ENCODE data around the gene PTPRM. TPM values are rescaled to one million over a fixed set of nuclear protein-coding genes. Genes with fewer than 3 reads are reported as not detected.

The PTPRM gene
- polyA plus RNA-seq, 1 donor (not counting 4 experiments of a cell fraction or from before 2014, with no cell fraction given) = 54.5 TPM

GRCh38 chr18:7766346-7766745 lies 199.2 kb downstream of the PTPRM start:
- Histone ChIP-seq H3K4me3 (ENCODE audit: control insufficient read depth in 2 of 3, extremely low read depth in 1 of 3, insufficient read depth in 2 of 3, low read depth in 1 of 3, low read length in 3 of 3) (no peak overlapping the region), H3K4me2 (ENCODE audit: control insufficient read depth, extremely low read depth, insufficient read depth, low read depth, low read length) (no peak overlapping the region), H3K27me3 (ENCODE audit: control insufficient read depth, extremely low read depth, insufficient read depth, low read length) (no peaks in the 10 kb centered on the region), H3K9ac (ENCODE audit: control insufficient read depth, extremely low read depth, insufficient read depth, low read length) (no peak overlapping the region), H3K79me2 (ENCODE audit: control insufficient read depth, insufficient read depth, low read length) (no peaks in the 10 kb centered on the region), H3K9me3 (ENCODE audit: control insufficient read depth, low read depth, low read length) (no peaks in the 10 kb centered on the region), H3K9me1 (ENCODE audit: control insufficient read depth, extremely low read depth, insufficient read depth, low read length) (no peaks in the 10 kb centered on the region), H3K4me1 (ENCODE audit: control insufficient read depth, extremely low read depth, insufficient read depth, low read length) (no peaks in the 10 kb centered on the region), H3K27ac (ENCODE audit: control insufficient read depth, insufficient read depth, low read length) (no peak overlapping the region), H4K20me1 (ENCODE audit: control insufficient read depth, extremely low read depth, insufficient read depth, low read length) (no peaks in the 10 kb centered on the region), H2AFZ (ENCODE audit: control insufficient read depth, low read length) (no peak overlapping the region), H3K36me3 (ENCODE audit: control insufficient read depth in 2 of 2, extremely low read depth in 1 of 2, insufficient read depth in 2 of 2, low read length in 2 of 2) (no peaks in the 10 kb centered on the region)
- dilution Hi-C loops (cut with MboI; ENCODE audit: extremely low pct_ligation_motif_present, low sequenced_read_pairs) = no loop called here
- TF ChIP-seq CTCF (optimal IDR thresholded peaks at IDR 0.05 in 1 of 3, IDR thresholded peaks at IDR 0.05 in 1 of 3, conservative IDR thresholded peaks at IDR 0.05 in 1 of 3; ENCODE audit: extremely low read depth in 1 of 3, insufficient read depth in 2 of 3, low read length in 3 of 3) (no peak), EZH2 (IDR thresholded peaks at IDR 0.05; ENCODE audit: low read length) (no peak)
- FAIRE-seq = no peak
- DNase-seq (ENCODE audit: low read depth, low spot score) = no peak

GRCh38 chr18:7766817-7767216 lies 199.7 kb downstream of the PTPRM start:
- H4K20me1 ChIP-seq (ENCODE audit: control insufficient read depth, extremely low read depth, insufficient read depth, low read length) = no peaks in the 10 kb centered on the region
- no peaks in the 10 kb centered on the region for H3K9me1 ChIP-seq (ENCODE audit: control insufficient read depth, extremely low read depth, insufficient read depth, low read length)
- H3K9me3 ChIP-seq (ENCODE audit: control insufficient read depth, low read depth, low read length) = no peaks in the 10 kb centered on the region
- no peak for FAIRE-seq
- H3K4me1 ChIP-seq (ENCODE audit: control insufficient read depth, extremely low read depth, insufficient read depth, low read length) = no peaks in the 10 kb centered on the region
- no peaks in the 10 kb centered on the region for H3K79me2 ChIP-seq (ENCODE audit: control insufficient read depth, insufficient read depth, low read length)
- TF ChIP-seq CTCF (optimal IDR thresholded peaks at IDR 0.05 in 1 of 3, IDR thresholded peaks at IDR 0.05 in 1 of 3, conservative IDR thresholded peaks at IDR 0.05 in 1 of 3; ENCODE audit: extremely low read depth in 1 of 3, insufficient read depth in 2 of 3, low read length in 3 of 3) (no peak), EZH2 (IDR thresholded peaks at IDR 0.05; ENCODE audit: low read length) (no peak)
- no peak for DNase-seq (ENCODE audit: low read depth, low spot score)
- dilution Hi-C loops (cut with MboI; ENCODE audit: extremely low pct_ligation_motif_present, low sequenced_read_pairs) = no loop called here
- H2AFZ ChIP-seq (ENCODE audit: control insufficient read depth, low read length) = no peak overlapping the region
- no peak overlapping the region for H3K9ac ChIP-seq (ENCODE audit: control insufficient read depth, extremely low read depth, insufficient read depth, low read length)
- H3K36me3 ChIP-seq (ENCODE audit: control insufficient read depth in 2 of 2, extremely low read depth in 1 of 2, insufficient read depth in 2 of 2, low read length in 2 of 2) = no peaks in the 10 kb centered on the region
- H3K4me2 ChIP-seq (ENCODE audit: control insufficient read depth, extremely low read depth, insufficient read depth, low read depth, low read length) = no peak overlapping the region
- no peaks in the 10 kb centered on the region for H3K27me3 ChIP-seq (ENCODE audit: control insufficient read depth, extremely low read depth, insufficient read depth, low read length)
- H3K4me3 ChIP-seq (ENCODE audit: control insufficient read depth in 2 of 3, extremely low read depth in 1 of 3, insufficient read depth in 2 of 3, low read depth in 1 of 3, low read length in 3 of 3) = no peak overlapping the region
- H3K27ac ChIP-seq (ENCODE audit: control insufficient read depth, insufficient read depth, low read length) = no peak overlapping the region
